OCI-LY7 (cell line): Measurements from ENCODE around the gene TRAF3.

Source experiments
- CTCF ChIP-seq: fragments of 200-600 bp; sonication (generic); conservative IDR thresholded peaks from 2 replicates; pipeline ENCODE4 v1.5.1; 2014; ENCODE audit warnings: mild to moderate bottlenecking, antibody characterized with exemption, low read length, moderate library complexity, mixed read lengths
- EZH2phosphoT487 ChIP-seq: fragments of 200-600 bp; sonication (generic); IDR thresholded peaks from 2 replicates; pipeline ENCODE4 v1.6.1; 2018; ENCODE audit warnings: low read depth, borderline replicate concordance, mild to moderate bottlenecking, mixed run types, antibody characterized with exemption, low read length, moderate library complexity, mixed read lengths

DNA sequence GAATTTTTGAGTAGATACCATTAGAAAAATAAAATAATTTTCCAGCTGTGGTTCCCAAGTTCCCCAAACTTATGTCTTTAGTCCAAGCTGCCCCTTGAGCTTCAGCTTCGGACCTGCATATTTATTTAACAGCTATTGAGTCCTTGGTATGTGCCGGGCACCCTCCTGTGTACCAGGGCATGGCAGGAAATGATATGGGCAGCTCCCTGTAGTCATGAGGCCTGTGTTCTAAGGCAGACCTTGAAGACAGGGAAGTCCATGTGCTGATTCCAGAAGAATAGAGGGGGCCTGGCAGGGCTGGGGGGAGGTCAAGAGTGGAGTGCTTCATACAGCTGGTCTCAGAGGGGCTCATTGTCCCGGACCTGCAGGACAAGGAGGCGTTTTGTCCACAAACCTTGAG is 29.2 kb downstream of the TRAF3 start:
- no peak for TF ChIP-seq EZH2phosphoT487
- TF ChIP-seq CTCF, result no peak
